Sigmoid colon (tissue), 4 donors: ENCODE results near the gene ADH7.

ENCODE experiments used
- EP300 ChIP-seq, 4 donors: sonication (generic); formaldehyde crosslinking; IDR thresholded peaks; one replicate each; pipeline ENCODE4 v1.6.1; 2017; ENCODE audit warnings: antibody characterized with exemption in 4 of 4
- TF ChIP-seq, protein P1 (sequence below), 4 experiments: fragments of 450-650 bp in 3 of 4; fragments of 200-600 bp in 1 of 4; IDR thresholded peaks; one replicate each; pipeline ENCODE4 v1.5.1; 2016 to 2019; ENCODE audit warnings: antibody characterized with exemption in 4 of 4, mild to moderate bottlenecking in 3 of 4, moderate library complexity in 2 of 4

DNA sequence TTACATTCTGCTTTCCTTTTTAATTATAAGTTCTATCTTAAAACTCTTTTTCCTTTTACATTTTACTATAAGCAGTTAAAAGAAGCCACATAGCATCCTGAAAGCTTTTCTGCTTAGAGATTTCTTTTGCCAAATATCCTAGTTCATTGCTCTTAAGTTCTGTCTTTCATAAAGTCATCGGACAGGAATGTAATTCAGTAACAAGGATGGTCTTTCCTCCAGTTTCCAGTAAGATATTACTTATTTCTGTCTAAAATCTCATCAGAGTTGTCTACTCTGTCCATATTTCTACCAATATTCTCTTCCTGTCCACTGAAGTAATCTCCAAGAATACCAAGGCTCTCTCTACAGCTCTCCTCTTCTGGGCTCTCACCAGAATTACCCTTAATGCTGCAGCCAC is 45.1 kb downstream of the ADH7 start:
- TF ChIP-seq, protein P1, sequence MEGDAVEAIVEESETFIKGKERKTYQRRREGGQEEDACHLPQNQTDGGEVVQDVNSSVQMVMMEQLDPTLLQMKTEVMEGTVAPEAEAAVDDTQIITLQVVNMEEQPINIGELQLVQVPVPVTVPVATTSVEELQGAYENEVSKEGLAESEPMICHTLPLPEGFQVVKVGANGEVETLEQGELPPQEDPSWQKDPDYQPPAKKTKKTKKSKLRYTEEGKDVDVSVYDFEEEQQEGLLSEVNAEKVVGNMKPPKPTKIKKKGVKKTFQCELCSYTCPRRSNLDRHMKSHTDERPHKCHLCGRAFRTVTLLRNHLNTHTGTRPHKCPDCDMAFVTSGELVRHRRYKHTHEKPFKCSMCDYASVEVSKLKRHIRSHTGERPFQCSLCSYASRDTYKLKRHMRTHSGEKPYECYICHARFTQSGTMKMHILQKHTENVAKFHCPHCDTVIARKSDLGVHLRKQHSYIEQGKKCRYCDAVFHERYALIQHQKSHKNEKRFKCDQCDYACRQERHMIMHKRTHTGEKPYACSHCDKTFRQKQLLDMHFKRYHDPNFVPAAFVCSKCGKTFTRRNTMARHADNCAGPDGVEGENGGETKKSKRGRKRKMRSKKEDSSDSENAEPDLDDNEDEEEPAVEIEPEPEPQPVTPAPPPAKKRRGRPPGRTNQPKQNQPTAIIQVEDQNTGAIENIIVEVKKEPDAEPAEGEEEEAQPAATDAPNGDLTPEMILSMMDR (IDR thresholded peaks at IDR 0.05): no peak
- no peak for TF ChIP-seq EP300 (IDR thresholded peaks at IDR 0.05)
